ENCODE results near the gene ZNF622.

Gene ZNF622

GRCh38 chr5:16406023-16406422, 59.6 kb downstream of the ZNF622 start:
- Histone ChIP-seq H3K4me1 (ENCODE audit: insufficient read depth, low read length) (no peaks in the 10 kb centered on the region), H3K27ac (ENCODE audit: low read depth, low read length) (no peak overlapping the region), H3K9ac (ENCODE audit: low read depth, low read length) (no peak overlapping the region), H3K36me3 (ENCODE audit: insufficient read depth, low read length) (no peaks in the 10 kb centered on the region), H3K27me3 (ENCODE audit: insufficient read depth, low read length) (no peaks in the 10 kb centered on the region), H3K4me3 (ENCODE audit: low read length) (no peak overlapping the region), H3K9me3 (ENCODE audit: insufficient read depth, low read depth, low read length) (0 out of 2 replicates have a peak, but pooled peaks cover 2% of the 10 kb centered on the region)
- 78% methylated on average over 3 of the region's 3 CpGs for WGBS

All from HUES64 (cell line).